Measurements from ENCODE around the gene BASP1. TPM values are rescaled to one million over a fixed set of nuclear protein-coding genes. Genes with fewer than 3 reads are reported as not detected.

The BASP1 gene
- polyA plus RNA-seq, 1 donor from 2014 or later: 974 TPM

DNA sequence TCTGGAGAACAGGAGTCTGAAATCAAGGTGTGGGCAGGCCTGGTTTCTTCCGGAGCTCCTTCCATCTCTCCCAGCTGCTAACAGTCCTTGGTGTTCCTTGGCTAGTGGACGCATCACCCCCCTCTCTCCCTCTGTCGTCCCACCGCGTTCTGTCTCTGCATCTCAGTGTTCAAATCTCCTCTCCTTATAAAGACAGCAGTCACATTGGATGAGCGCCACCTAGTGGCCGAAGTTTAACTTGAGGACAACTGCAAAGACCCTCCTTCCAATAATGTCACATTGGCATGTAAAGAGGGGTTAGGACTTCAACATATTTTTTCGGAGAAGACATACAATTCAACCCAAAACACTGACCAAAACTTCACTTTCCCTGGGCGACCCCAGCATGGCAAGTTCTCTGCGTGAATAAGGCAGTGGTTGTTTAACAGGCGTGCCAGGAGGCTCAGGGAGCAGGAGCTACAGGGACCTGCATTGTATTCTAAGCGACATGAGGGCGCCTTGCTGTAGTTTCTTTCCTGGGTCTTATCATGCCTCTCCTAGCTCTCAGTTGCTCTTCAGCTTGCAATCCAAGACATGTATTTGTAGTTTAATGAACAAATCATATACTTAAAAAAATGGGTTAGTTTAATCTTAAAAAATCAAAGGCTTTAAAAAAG is 27.9 kb upstream of the BASP1 start:
- Histone ChIP-seq H3K4me3 (ENCODE audit: low read length) (no peak overlapping the region), H3F3A (ENCODE audit: insufficient read depth, low read length, poor library complexity, severe bottlenecking) (no peaks in the 10 kb centered on the region), H3K9ac (ENCODE audit: low read length) (no peak overlapping the region), H3K79me2 (replicated peaks; ENCODE audit: insufficient read depth, low read length) (no peaks in the 10 kb centered on the region), H3K4me2 (ENCODE audit: low read length) (no peak overlapping the region), H2AFZ (ENCODE audit: low read depth, low read length) (no peak overlapping the region), H3K27ac (ENCODE audit: low read length) (no peak overlapping the region), H3K27me3 (ENCODE audit: insufficient read depth, low read depth, low read length) (no peaks in the 10 kb centered on the region), H3K9me2 (ENCODE audit: insufficient read depth, low read length) (no peaks in the 10 kb centered on the region), H3K9me3 (ENCODE audit: low read length) (no peaks in the 10 kb centered on the region), H3K36me3 (ENCODE audit: insufficient read depth, low read length) (no peaks in the 10 kb centered on the region), H4K20me1 (ENCODE audit: insufficient read depth) (no peaks in the 10 kb centered on the region)
- TF ChIP-seq SMC3 (conservative IDR thresholded peaks at IDR 0.05; ENCODE audit: poor library complexity): peak; percentile 65
- no peak for TF ChIP-seq EZH2 (IDR thresholded peaks at IDR 0.05; ENCODE audit: borderline replicate concordance, insufficient read depth, low read length, poor library complexity, severe bottlenecking)
- peak; percentile 51 for TF ChIP-seq RAD21 (conservative IDR thresholded peaks at IDR 0.05)
- TF ChIP-seq, protein P1, sequence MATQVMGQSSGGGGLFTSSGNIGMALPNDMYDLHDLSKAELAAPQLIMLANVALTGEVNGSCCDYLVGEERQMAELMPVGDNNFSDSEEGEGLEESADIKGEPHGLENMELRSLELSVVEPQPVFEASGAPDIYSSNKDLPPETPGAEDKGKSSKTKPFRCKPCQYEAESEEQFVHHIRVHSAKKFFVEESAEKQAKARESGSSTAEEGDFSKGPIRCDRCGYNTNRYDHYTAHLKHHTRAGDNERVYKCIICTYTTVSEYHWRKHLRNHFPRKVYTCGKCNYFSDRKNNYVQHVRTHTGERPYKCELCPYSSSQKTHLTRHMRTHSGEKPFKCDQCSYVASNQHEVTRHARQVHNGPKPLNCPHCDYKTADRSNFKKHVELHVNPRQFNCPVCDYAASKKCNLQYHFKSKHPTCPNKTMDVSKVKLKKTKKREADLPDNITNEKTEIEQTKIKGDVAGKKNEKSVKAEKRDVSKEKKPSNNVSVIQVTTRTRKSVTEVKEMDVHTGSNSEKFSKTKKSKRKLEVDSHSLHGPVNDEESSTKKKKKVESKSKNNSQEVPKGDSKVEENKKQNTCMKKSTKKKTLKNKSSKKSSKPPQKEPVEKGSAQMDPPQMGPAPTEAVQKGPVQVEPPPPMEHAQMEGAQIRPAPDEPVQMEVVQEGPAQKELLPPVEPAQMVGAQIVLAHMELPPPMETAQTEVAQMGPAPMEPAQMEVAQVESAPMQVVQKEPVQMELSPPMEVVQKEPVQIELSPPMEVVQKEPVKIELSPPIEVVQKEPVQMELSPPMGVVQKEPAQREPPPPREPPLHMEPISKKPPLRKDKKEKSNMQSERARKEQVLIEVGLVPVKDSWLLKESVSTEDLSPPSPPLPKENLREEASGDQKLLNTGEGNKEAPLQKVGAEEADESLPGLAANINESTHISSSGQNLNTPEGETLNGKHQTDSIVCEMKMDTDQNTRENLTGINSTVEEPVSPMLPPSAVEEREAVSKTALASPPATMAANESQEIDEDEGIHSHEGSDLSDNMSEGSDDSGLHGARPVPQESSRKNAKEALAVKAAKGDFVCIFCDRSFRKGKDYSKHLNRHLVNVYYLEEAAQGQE (IDR thresholded peaks at IDR 0.05; ENCODE audit: borderline replicate concordance): no peak
- TF ChIP-seq, protein P2, sequence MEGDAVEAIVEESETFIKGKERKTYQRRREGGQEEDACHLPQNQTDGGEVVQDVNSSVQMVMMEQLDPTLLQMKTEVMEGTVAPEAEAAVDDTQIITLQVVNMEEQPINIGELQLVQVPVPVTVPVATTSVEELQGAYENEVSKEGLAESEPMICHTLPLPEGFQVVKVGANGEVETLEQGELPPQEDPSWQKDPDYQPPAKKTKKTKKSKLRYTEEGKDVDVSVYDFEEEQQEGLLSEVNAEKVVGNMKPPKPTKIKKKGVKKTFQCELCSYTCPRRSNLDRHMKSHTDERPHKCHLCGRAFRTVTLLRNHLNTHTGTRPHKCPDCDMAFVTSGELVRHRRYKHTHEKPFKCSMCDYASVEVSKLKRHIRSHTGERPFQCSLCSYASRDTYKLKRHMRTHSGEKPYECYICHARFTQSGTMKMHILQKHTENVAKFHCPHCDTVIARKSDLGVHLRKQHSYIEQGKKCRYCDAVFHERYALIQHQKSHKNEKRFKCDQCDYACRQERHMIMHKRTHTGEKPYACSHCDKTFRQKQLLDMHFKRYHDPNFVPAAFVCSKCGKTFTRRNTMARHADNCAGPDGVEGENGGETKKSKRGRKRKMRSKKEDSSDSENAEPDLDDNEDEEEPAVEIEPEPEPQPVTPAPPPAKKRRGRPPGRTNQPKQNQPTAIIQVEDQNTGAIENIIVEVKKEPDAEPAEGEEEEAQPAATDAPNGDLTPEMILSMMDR (IDR thresholded peaks at IDR 0.05; ENCODE audit: poor library complexity, severe bottlenecking): peak; percentile 66

DNA sequence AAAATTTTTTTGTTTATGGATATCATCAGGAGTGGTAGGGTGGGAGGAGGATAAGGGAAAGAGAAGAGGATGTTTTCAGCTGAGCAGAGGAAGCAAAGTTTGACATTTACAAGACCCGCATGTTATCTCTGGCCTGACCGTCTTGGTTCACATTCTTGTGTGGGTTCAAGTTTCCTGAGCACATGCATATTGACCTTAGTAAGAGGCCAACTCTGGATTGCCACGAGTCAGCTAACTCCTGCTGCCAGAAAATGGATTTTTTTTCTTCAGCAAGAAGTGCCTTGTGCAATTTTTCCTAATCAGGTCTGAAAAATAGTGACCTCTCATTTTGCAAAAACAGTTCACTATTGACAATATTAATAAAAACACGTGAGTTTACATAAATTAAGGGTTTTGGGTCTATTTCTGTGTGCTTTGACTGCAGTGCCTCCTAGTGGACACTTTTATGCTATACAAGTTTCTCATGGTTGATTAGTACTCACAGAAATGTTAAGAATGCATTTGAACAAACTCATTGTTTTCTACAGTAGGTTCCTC is 27.1 kb upstream of the BASP1 start:
- Histone ChIP-seq H3F3A (ENCODE audit: insufficient read depth, low read length, poor library complexity, severe bottlenecking) (no peaks in the 10 kb centered on the region), H3K9me2 (ENCODE audit: insufficient read depth, low read length) (no peaks in the 10 kb centered on the region), H3K4me2 (ENCODE audit: low read length) (no peak overlapping the region), H3K27ac (ENCODE audit: low read length) (no peak overlapping the region), H3K36me3 (ENCODE audit: insufficient read depth, low read length) (no peaks in the 10 kb centered on the region), H3K4me3 (ENCODE audit: low read length) (no peak overlapping the region), H2AFZ (ENCODE audit: low read depth, low read length) (no peak overlapping the region), H3K9me3 (ENCODE audit: low read length) (no peaks in the 10 kb centered on the region), H4K20me1 (ENCODE audit: insufficient read depth) (no peaks in the 10 kb centered on the region), H3K9ac (ENCODE audit: low read length) (no peak overlapping the region), H3K27me3 (ENCODE audit: insufficient read depth, low read depth, low read length) (no peaks in the 10 kb centered on the region), H3K79me2 (replicated peaks; ENCODE audit: insufficient read depth, low read length) (no peaks in the 10 kb centered on the region)
- TF ChIP-seq EZH2 (IDR thresholded peaks at IDR 0.05; ENCODE audit: borderline replicate concordance, insufficient read depth, low read length, poor library complexity, severe bottlenecking): no peak
- TF ChIP-seq POLR2AphosphoS5 (IDR thresholded peaks at IDR 0.05): no peak
- TF ChIP-seq, protein P2 (IDR thresholded peaks at IDR 0.05; ENCODE audit: poor library complexity, severe bottlenecking): peak; percentile 81
- peak; percentile 79 for TF ChIP-seq SMC3 (conservative IDR thresholded peaks at IDR 0.05; ENCODE audit: poor library complexity)
- no peak for TF ChIP-seq TAF1 (IDR thresholded peaks at IDR 0.05; ENCODE audit: low read depth)
- no peak for TF ChIP-seq EP300 (conservative IDR thresholded peaks at IDR 0.05; ENCODE audit: poor library complexity, severe bottlenecking)
- TF ChIP-seq MXI1 (conservative IDR thresholded peaks at IDR 0.05; ENCODE audit: poor library complexity, severe bottlenecking): no peak
- TF ChIP-seq, protein P1 (IDR thresholded peaks at IDR 0.05; ENCODE audit: borderline replicate concordance): no peak
- peak; percentile 82 for TF ChIP-seq RAD21 (conservative IDR thresholded peaks at IDR 0.05)

All from neural cell (in vitro differentiated cells).